Measurements from ENCODE around the gene PIGQ. TPM values are rescaled to one million over a fixed set of nuclear protein-coding genes. Genes with fewer than 3 reads are reported as not detected.

Gene PIGQ
- polyA plus RNA-seq, 3 donors: 67.1 to 99.6 (median 85.4) TPM

- DNase-seq: no peak
Measured at GRCh38 chr16:580946-581498, 11.3 kb downstream of the PIGQ start.

GRCh38 chr16:582218-582613 is 12.4 kb downstream of the PIGQ start:
- no peak for DNase-seq

- no peak for DNase-seq
Measured at GRCh38 chr16:582614-583331, 13.0 kb downstream of the PIGQ start.

- no peak for DNase-seq
Measured at GRCh38 chr16:583470-583814, 13.7 kb downstream of the PIGQ start.

- DNase-seq: no peak
Measured at GRCh38 chr16:583815-584591, 14.2 kb downstream of the PIGQ start.

GRCh38 chr16:585351-585750 is 15.6 kb downstream of the PIGQ start:
- DNase-seq: no peak

GRCh38 chr16:586047-586644 is 16.4 kb downstream of the PIGQ start:
- no peak for DNase-seq

GRCh38 chr16:586645-587590 is 17.1 kb downstream of the PIGQ start:
- DNase-seq: no peak

- DNase-seq: peak; percentile 66
Measured at GRCh38 chr16:588639-588888, 18.8 kb downstream of the PIGQ start.

- peak; percentile 96 for DNase-seq
Measured at GRCh38 chr16:588889-589657, 19.3 kb downstream of the PIGQ start.

- peak; percentile 97 for DNase-seq
Measured at GRCh38 chr16:589658-590187, 20.0 kb downstream of the PIGQ start, which contains the start of gene RAB40C. Gene RAB40C, plus strand, starts transcription at chr16:590066. Its CDS starts 226 bp downstream, at chr16:590292.

GRCh38 chr16:590188-590814 is 20.5 kb downstream of the PIGQ start:
- no peak for DNase-seq

- no peak for DNase-seq
Measured at GRCh38 chr16:590815-591200, 21.0 kb downstream of the PIGQ start.

- no peak for DNase-seq
Measured at GRCh38 chr16:591231-591630, 21.5 kb downstream of the PIGQ start.

- DNase-seq: no peak
Measured at GRCh38 chr16:591892-592517, 22.2 kb downstream of the PIGQ start.

GRCh38 chr16:592518-593306 is 22.9 kb downstream of the PIGQ start:
- peak; percentile 65 for DNase-seq

GRCh38 chr16:593406-593805 is 23.6 kb downstream of the PIGQ start:
- DNase-seq: no peak

GRCh38 chr16:593807-594206 is 24.0 kb downstream of the PIGQ start:
- DNase-seq: no peak

- DNase-seq: no peak
Measured at GRCh38 chr16:595094-595528, 25.3 kb downstream of the PIGQ start.

Data from renal pelvis (tissue), 4 donors.